ENCODE data around the gene CALCOCO1. TPM values are rescaled to one million over a fixed set of nuclear protein-coding genes. Genes with fewer than 3 reads are reported as not detected.

The CALCOCO1 gene
- total and polyA plus RNA-seq, 12 donors, result 48.0 to 187 (median 122) TPM

DNA sequence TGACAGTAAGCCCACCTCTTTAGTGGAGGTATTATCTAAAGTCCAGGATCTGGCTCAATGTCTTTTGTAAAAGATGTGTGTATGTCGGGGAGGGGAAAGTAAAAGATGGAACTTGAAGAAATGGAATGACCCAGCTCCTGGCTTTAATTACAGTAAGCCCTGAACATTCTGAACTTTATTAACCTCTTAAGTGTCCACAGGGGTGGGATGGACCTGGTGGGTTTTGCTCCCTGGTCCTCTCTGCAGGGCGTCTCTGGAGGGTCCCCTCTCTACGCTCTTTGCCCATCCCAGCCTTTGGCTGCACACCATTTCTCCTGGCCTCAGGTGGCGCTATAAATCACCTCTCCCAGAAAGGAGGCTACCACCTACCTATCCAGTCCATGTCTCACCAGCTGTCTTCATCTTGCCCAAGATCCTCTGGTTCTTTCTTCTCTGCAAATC, 28.2 kb upstream of the CALCOCO1 start:
- Histone ChIP-seq H3K9me3 (replicated peaks in 1 of 3) (no peaks in the 10 kb centered on the region), H3K4me1 (replicated peaks in 1 of 2) (peaks cover 11 to 19% of the 10 kb centered on the region in 2 donors), H3K27me3 (peaks cover 32% of the 10 kb centered on the region), H3K27ac (no peak overlapping the region), H3K36me3 (replicated peaks in 1 of 2) (no peaks in the 10 kb centered on the region), H3K4me3 (no peak overlapping the region)
- no peak for DNase-seq
- 73 to 82% (median 79%) methylated on average over 4 of the region's 4 CpGs for WGBS, 4 donors
- intact Hi-C loops (cut with DNase I), result no loop called here
- TF ChIP-seq POLR2A (IDR thresholded peaks at IDR 0.05) (no peak), CTCF (IDR thresholded peaks at IDR 0.05) (no peak)

DNA sequence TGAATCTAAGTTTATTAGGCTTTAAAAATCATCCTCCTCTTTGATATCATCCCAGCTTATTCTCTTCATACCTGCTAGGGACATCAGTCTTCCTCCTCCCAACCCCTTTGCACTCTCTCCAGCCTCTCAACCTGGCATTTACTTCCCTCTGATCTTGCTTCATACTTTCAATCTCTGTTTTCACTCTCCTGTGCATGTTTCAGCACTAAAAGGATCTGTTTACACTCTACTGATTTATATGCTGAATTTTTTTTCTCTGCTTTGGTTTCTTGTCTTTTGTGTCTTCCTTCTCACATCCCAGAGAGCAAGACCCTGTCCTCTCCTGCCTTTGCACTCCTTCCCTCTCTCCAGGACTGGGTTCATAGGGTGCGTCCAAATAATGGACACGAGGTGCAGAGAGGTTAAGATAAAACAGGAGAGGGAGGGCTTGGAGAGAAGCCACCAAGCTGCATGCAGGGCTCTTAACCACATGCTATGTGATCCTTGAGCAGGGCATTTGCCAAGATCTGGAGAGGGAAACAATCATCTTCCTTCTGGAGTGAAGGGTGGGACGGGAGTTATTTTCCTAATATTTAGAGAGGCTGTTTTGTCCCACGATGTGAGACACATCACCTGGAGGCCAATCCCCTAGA, 27.5 kb upstream of the CALCOCO1 start:
- H3K27me3 ChIP-seq, result peaks cover 34% of the 10 kb centered on the region
- 20 to 27% (median 23%) methylated on average over 4 of the region's 4 CpGs for WGBS, 4 donors
- no peak for DNase-seq

GRCh38 chr12:53754188-53754585, 26.9 kb upstream of the CALCOCO1 start:
- Histone ChIP-seq H3K36me3 (replicated peaks in 1 of 2) (no peaks in the 10 kb centered on the region), H3K27ac (no peak overlapping the region), H3K27me3 (peaks cover 32% of the 10 kb centered on the region), H3K4me1 (replicated peaks in 1 of 2) (peaks cover 11 to 19% of the 10 kb centered on the region in 2 donors), H3K9me3 (replicated peaks in 1 of 3) (no peaks in the 10 kb centered on the region), H3K4me3 (no peak overlapping the region)
- DNase-seq, result no peak
- WGBS, 4 donors, result 42 to 48% (median 44%) methylated on average over 7 of the region's 7 CpGs
- no peak for TF ChIP-seq POLR2A (IDR thresholded peaks at IDR 0.05)
- no peak for TF ChIP-seq CTCF (IDR thresholded peaks at IDR 0.05)
- intact Hi-C loops (cut with DNase I), result no loop called here

More for the DNA sequence above, 27.5 kb upstream of the CALCOCO1 start:
- TF ChIP-seq POLR2A (IDR thresholded peaks at IDR 0.05) (no peak), CTCF (IDR thresholded peaks at IDR 0.05) (no peak)
- Histone ChIP-seq H3K27ac (no peak overlapping the region), H3K9me3 (replicated peaks in 1 of 3) (no peaks in the 10 kb centered on the region), H3K4me1 (replicated peaks in 1 of 2) (peaks cover 11 to 19% of the 10 kb centered on the region in 2 donors), H3K36me3 (replicated peaks in 1 of 2) (no peaks in the 10 kb centered on the region), H3K4me3 (no peak overlapping the region)
- intact Hi-C loops (cut with DNase I), result no loop called here

DNA sequence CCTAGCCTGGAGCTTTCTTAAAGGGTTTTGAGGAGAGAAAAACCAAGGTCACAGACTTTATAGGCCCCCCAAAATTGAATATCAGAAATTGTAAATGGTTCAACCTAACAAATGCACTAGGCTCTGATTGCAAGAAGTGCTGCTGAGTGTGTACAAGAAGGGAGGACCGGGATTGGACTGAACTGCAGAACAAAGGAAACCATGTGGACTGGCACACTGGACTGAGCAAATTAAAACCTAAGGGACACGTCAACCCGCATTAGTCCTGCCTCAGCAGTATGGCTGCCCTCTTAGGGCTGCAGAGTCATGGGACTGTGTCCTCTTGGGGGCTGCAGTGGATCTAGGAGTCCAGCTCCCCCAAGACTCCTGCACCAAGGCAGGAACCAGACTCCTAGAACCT, 25.4 kb upstream of the CALCOCO1 start:
- H3K4me3 ChIP-seq, result no peak overlapping the region
- H3K4me1 ChIP-seq (replicated peaks in 1 of 2), result peaks cover 11 to 19% of the 10 kb centered on the region in 2 donors
- TF ChIP-seq POLR2A (IDR thresholded peaks at IDR 0.05) (no peak), CTCF (IDR thresholded peaks at IDR 0.05) (no peak)
- intact Hi-C loops (cut with DNase I), result no loop called here
- no peaks in the 10 kb centered on the region for H3K9me3 ChIP-seq (replicated peaks in 1 of 3)
- H3K36me3 ChIP-seq (replicated peaks in 1 of 2), result no peaks in the 10 kb centered on the region
- peaks cover 34% of the 10 kb centered on the region for H3K27me3 ChIP-seq
- WGBS, 4 donors, result 91 to 97% (median 93%) methylated on average over 3 of the region's 3 CpGs
- no peak for DNase-seq
- no peak overlapping the region for H3K27ac ChIP-seq

Measured in adrenal gland (tissue), 12 donors.